MM.1S (cell line): ENCODE results near the gene NRG3.

Experiments used
- DNase-seq: peaks from one replicate; pipeline ENCODE4 v3.0.0-alpha.2; 2015
- H2AFZ ChIP-seq: fragments of 300-600 bp; sonication (generic); 2 replicates; pipeline ENCODE4 v1.6.0; 2016; ENCODE audit warnings: antibody characterized with exemption, low read length
- H3F3A ChIP-seq: fragments of 300-600 bp; sonication (generic); 2 replicates; pipeline ENCODE4 v1.6.1; 2016; ENCODE audit warnings: mild to moderate bottlenecking, antibody characterized with exemption, low read length, moderate library complexity, mixed read lengths; ENCODE audit not compliant: insufficient read depth
- H3K27ac ChIP-seq: fragments of 300-600 bp; sonication (generic); 2 replicates; pipeline ENCODE4 v1.5.1; 2016; ENCODE audit warnings: mild to moderate bottlenecking, low read length
- H3K27me3 ChIP-seq: fragments of 300-600 bp; sonication (generic); replicated peaks from 2 replicates; pipeline ENCODE4 v1.6.0; 2016; ENCODE audit warnings: low read length; ENCODE audit not compliant: insufficient read depth
- H3K36me3 ChIP-seq: fragments of 300-600 bp; sonication (generic); replicated peaks from 2 replicates; pipeline ENCODE4 v1.6.1; 2016; ENCODE audit warnings: mild to moderate bottlenecking, low read length, mixed read lengths; ENCODE audit not compliant: insufficient read depth
- H3K4me1 ChIP-seq: fragments of 300-600 bp; sonication (generic); 2 replicates; pipeline ENCODE4 v1.6.1; 2016; ENCODE audit warnings: low read length, mixed read lengths
- H3K4me2 ChIP-seq: fragments of 300-600 bp; sonication (generic); 2 replicates; pipeline ENCODE4 v1.6.0; 2016; ENCODE audit warnings: low read depth, low read length
- H3K4me3 ChIP-seq: fragments of 300-600 bp; sonication (generic); 2 replicates; pipeline ENCODE4 v1.5.1; 2016; ENCODE audit warnings: low read length, mixed read lengths
- H3K79me2 ChIP-seq: fragments of 300-600 bp; sonication (generic); 2 replicates; pipeline ENCODE4 v1.6.1; 2016; ENCODE audit warnings: mixed run types, low read length, mixed read lengths
- H3K9ac ChIP-seq: fragments of 300-600 bp; sonication (generic); 2 replicates; pipeline ENCODE4 v1.6.1; 2016; ENCODE audit warnings: low read length, mixed read lengths
- H3K9me2 ChIP-seq: fragments of 300-600 bp; sonication (generic); replicated peaks from 2 replicates; pipeline ENCODE4 v1.6.1; 2016; ENCODE audit warnings: mild to moderate bottlenecking, low read length, mixed read lengths; ENCODE audit not compliant: insufficient read depth
- H3K9me3 ChIP-seq: fragments of 300-600 bp; sonication (generic); replicated peaks from 2 replicates; pipeline ENCODE4 v1.6.1; 2016; ENCODE audit warnings: mild to moderate bottlenecking, low read length, mixed read lengths; ENCODE audit not compliant: insufficient read depth
- H4K20me1 ChIP-seq: fragments of 300-600 bp; sonication (generic); 2 replicates; pipeline ENCODE4 v1.6.1; 2016; ENCODE audit warnings: mild to moderate bottlenecking, low read length, moderate library complexity, mixed read lengths; ENCODE audit not compliant: insufficient read depth
- CTCF ChIP-seq: fragments of 300-600 bp; sonication (generic); IDR thresholded peaks from 2 replicates; pipeline ENCODE4 v1.5.1; 2016; ENCODE audit warnings: antibody characterized with exemption, low read length, mixed read lengths
- EZH2 ChIP-seq: fragments of 300-600 bp; sonication (generic); optimal IDR thresholded peaks from 2 replicates; pipeline ENCODE3; 2017; ENCODE audit warnings: low read depth, mild to moderate bottlenecking, antibody characterized with exemption, low read length, mixed read lengths
- EZH2phosphoT487 ChIP-seq: fragments of 300-600 bp; sonication (generic); IDR thresholded peaks from 2 replicates; pipeline ENCODE4 v1.6.1; 2018; ENCODE audit warnings: antibody characterized with exemption, low read length

NRG3 gene

GRCh38 chr10:82390866-82391658 lies 516.1 kb downstream of the NRG3 start:
- Histone ChIP-seq H4K20me1 (no peaks in the 10 kb centered on the region), H3K79me2 (no peaks in the 10 kb centered on the region), H3K9ac (no peak overlapping the region), H2AFZ (no peak overlapping the region), H3K27ac (no peak overlapping the region), H3K27me3 (no peaks in the 10 kb centered on the region), H3K36me3 (no peaks in the 10 kb centered on the region), H3K4me3 (no peak overlapping the region), H3K4me1 (no peaks in the 10 kb centered on the region), H3F3A (no peaks in the 10 kb centered on the region), H3K4me2 (no peak overlapping the region), H3K9me3 (no peaks in the 10 kb centered on the region), H3K9me2 (no peaks in the 10 kb centered on the region)
- no peak for DNase-seq
- TF ChIP-seq EZH2 (no peak), EZH2phosphoT487 (no peak), CTCF (no peak)

- H3K4me1 ChIP-seq = no peaks in the 10 kb centered on the region
- H4K20me1 ChIP-seq = no peaks in the 10 kb centered on the region
- H3K9ac ChIP-seq = no peak overlapping the region
- H3F3A ChIP-seq = no peaks in the 10 kb centered on the region
- no peaks in the 10 kb centered on the region for H3K9me2 ChIP-seq
- no peaks in the 10 kb centered on the region for H3K36me3 ChIP-seq
- H3K4me2 ChIP-seq = no peak overlapping the region
- H3K9me3 ChIP-seq = no peaks in the 10 kb centered on the region
- no peak overlapping the region for H2AFZ ChIP-seq
- TF ChIP-seq EZH2 (no peak), CTCF (no peak), EZH2phosphoT487 (no peak)
- DNase-seq = no peak
- H3K79me2 ChIP-seq = no peaks in the 10 kb centered on the region
- no peaks in the 10 kb centered on the region for H3K27me3 ChIP-seq
- no peak overlapping the region for H3K27ac ChIP-seq
- H3K4me3 ChIP-seq = no peak overlapping the region
Measured at GRCh38 chr10:82391971-82392370, 517.0 kb downstream of the NRG3 start.

- H3K4me2 ChIP-seq = no peak overlapping the region
- no peaks in the 10 kb centered on the region for H3F3A ChIP-seq
- no peaks in the 10 kb centered on the region for H3K9me2 ChIP-seq
- H2AFZ ChIP-seq = no peak overlapping the region
- no peak overlapping the region for H3K4me3 ChIP-seq
- no peaks in the 10 kb centered on the region for H3K36me3 ChIP-seq
- H3K9me3 ChIP-seq = no peaks in the 10 kb centered on the region
- H3K27me3 ChIP-seq = no peaks in the 10 kb centered on the region
- no peaks in the 10 kb centered on the region for H4K20me1 ChIP-seq
- H3K27ac ChIP-seq = no peak overlapping the region
- no peak for TF ChIP-seq EZH2phosphoT487
- H3K9ac ChIP-seq = no peak overlapping the region
- DNase-seq = no peak
- H3K79me2 ChIP-seq = no peaks in the 10 kb centered on the region
- H3K4me1 ChIP-seq = no peaks in the 10 kb centered on the region
Measured at GRCh38 chr10:82392533-82392932, 517.5 kb downstream of the NRG3 start.

GRCh38 chr10:82394122-82394521 lies 519.1 kb downstream of the NRG3 start:
- no peak overlapping the region for H3K9ac ChIP-seq
- H3K4me3 ChIP-seq = no peak overlapping the region
- DNase-seq = no peak
- H4K20me1 ChIP-seq = no peaks in the 10 kb centered on the region
- TF ChIP-seq EZH2phosphoT487 (no peak), EZH2 (no peak), CTCF (no peak)
- H3K4me1 ChIP-seq = no peaks in the 10 kb centered on the region
- H3K36me3 ChIP-seq = no peaks in the 10 kb centered on the region
- H3K4me2 ChIP-seq = no peak overlapping the region
- H3K27me3 ChIP-seq = no peaks in the 10 kb centered on the region
- H3K27ac ChIP-seq = no peak overlapping the region
- no peaks in the 10 kb centered on the region for H3F3A ChIP-seq
- H3K79me2 ChIP-seq = no peaks in the 10 kb centered on the region
- H3K9me3 ChIP-seq = no peaks in the 10 kb centered on the region
- no peak overlapping the region for H2AFZ ChIP-seq
- H3K9me2 ChIP-seq = no peaks in the 10 kb centered on the region
